SH-SY5Y (cell line): ENCODE data around the gene FBXW11.

Experiments
- GATA2 ChIP-seq: IDR thresholded peaks from 2 replicates; pipeline ENCODE4 v1.6.1; 2011; ENCODE audit warnings: mild to moderate bottlenecking, low read depth, low read length
- GATA3 ChIP-seq: IDR thresholded peaks from 2 replicates; pipeline ENCODE4 v1.6.1; 2011; ENCODE audit warnings: low read depth, mild to moderate bottlenecking, low read length, moderate library complexity

- TF ChIP-seq GATA3 (no peak), GATA2 (no peak)
Measured at GRCh38 chr5:171852255-171852681, 154.2 kb downstream of the FBXW11 start.
